ENCODE measurements around the gene MED13.
A peak's percentile ranks its signal among the peaks of the same experiment; 100 is the strongest.
"Not testable (repeated sequence)": the region's sequence is repeated elsewhere in the genome, so short reads cannot be mapped to it uniquely, and the experiment has no call there.

The MED13 gene

DNA sequence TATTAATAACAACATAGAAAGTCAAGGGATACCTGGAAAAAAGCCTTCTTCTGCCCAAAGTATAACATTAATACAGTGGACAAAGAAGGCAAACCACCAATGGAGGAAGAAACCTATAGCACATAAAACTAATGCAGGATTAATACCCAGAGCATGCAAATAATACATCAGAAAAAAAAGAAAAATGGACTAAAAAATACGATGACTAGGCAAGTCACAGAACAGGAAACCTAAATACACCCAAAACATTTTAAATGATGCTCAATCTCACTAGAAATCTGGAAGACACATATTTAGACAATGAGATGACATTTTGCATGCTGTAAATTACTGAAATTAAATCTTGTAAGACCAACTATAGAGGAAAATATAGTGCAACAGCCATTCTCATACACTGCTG is 55.9 kb downstream of the MED13 start:
- no peak for DNase-seq (ENCODE audit: low spot score)
- in situ Hi-C loops (cut with MboI; ENCODE audit: low pct_unique_long_range_greater_than_20kb, low sequenced_read_pairs, unreplicated experiment) = no loop called here
- TF ChIP-seq, protein P1, sequence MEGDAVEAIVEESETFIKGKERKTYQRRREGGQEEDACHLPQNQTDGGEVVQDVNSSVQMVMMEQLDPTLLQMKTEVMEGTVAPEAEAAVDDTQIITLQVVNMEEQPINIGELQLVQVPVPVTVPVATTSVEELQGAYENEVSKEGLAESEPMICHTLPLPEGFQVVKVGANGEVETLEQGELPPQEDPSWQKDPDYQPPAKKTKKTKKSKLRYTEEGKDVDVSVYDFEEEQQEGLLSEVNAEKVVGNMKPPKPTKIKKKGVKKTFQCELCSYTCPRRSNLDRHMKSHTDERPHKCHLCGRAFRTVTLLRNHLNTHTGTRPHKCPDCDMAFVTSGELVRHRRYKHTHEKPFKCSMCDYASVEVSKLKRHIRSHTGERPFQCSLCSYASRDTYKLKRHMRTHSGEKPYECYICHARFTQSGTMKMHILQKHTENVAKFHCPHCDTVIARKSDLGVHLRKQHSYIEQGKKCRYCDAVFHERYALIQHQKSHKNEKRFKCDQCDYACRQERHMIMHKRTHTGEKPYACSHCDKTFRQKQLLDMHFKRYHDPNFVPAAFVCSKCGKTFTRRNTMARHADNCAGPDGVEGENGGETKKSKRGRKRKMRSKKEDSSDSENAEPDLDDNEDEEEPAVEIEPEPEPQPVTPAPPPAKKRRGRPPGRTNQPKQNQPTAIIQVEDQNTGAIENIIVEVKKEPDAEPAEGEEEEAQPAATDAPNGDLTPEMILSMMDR (IDR thresholded peaks at IDR 0.05; ENCODE audit: extremely low read depth, insufficient read depth, missing control alignments) = no peak

DNA sequence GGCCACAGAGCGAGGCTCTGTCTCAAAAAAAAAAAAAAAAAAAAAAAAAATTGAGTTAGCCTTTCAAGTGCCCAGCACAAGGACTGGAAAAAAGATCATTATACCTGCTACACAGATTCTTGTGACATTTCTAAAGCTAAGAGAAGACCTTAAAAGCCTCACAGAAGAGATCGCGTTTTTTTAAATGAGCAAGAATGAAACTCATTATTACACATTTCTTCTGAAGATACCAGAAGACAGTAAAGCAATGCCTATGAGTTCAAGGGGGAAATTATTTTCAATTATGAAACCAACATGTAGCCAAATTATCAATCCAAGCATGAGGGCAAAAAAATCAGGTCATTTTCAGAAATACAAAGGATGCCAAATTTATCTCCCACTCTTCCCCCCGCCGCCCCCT is 56.8 kb downstream of the MED13 start:
- peak; percentile 17 for DNase-seq (ENCODE audit: low spot score)
- in situ Hi-C loops (cut with MboI; ENCODE audit: low pct_unique_long_range_greater_than_20kb, low sequenced_read_pairs, unreplicated experiment) = no loop called here
- TF ChIP-seq, protein P1 (IDR thresholded peaks at IDR 0.05; ENCODE audit: extremely low read depth, insufficient read depth, missing control alignments) = no peak

DNA sequence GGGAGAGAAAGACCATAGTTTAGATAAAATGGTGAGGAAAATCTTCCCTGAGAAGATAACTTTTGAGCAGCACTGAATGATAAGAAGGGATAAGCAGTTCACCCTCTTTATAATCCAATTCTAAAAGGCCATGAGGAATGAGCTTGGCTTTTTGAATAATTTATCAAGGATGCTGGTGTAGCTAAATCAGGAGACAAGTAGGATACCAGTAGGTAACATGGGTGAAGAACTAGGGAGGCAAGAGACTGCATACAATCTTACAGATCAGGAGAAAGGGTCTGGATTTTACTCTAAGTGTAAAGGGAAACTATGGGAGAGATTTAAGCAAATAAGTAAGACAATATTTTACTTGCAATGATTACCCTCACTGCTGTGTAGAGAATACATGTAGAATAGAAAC is 60.7 kb downstream of the MED13 start:
- DNase-seq (ENCODE audit: low spot score) = no peak
- TF ChIP-seq, protein P1 (IDR thresholded peaks at IDR 0.05; ENCODE audit: extremely low read depth, insufficient read depth, missing control alignments) = no peak
- in situ Hi-C loops (cut with MboI; ENCODE audit: low pct_unique_long_range_greater_than_20kb, low sequenced_read_pairs, unreplicated experiment) = no loop called here

DNA sequence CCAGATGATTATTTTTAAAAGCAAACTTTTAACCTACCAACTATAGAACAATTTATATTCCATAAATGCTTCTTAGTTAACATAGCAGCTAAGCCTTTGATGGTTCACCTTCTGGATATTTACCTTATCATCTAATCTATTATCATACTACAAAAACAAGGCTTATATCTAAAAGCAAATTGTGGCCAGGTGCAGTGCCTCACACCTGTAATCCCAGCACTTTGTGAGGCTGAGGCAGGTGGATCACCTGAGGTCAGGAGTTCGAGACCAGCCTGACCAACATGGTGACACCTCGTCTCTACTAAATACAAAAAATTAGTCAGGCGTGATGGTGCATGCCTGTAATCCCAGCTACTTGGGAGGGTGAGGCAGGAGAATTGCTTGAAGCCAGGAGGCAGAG is 61.9 kb downstream of the MED13 start:
- in situ Hi-C loops (cut with MboI; ENCODE audit: low pct_unique_long_range_greater_than_20kb, low sequenced_read_pairs, unreplicated experiment); DNase-seq (ENCODE audit: low spot score): not testable (repeated sequence)

DNA sequence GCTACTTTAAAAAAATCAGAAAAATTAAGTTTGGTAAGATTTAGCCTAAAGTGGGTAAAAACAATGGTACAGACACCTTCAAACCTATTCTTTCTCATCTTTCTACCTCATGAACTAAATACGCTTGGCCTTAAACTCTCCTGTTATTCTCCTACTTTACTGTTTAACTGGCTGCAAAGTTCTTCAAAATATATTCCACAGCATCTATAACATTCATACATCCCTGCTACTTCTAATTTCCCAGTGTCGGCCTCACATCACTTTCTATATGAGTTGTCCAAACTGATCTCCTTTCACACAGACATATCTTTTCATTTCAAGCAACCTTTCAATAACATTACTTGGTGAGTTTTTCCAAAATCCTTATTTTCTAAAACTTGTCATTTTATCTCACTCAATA is 64.0 kb downstream of the MED13 start:
- in situ Hi-C loops (cut with MboI; ENCODE audit: low pct_unique_long_range_greater_than_20kb, low sequenced_read_pairs, unreplicated experiment) = no loop called here
- no peak for DNase-seq (ENCODE audit: low spot score)
- TF ChIP-seq, protein P1 (IDR thresholded peaks at IDR 0.05; ENCODE audit: extremely low read depth, insufficient read depth, missing control alignments) = no peak

DNA sequence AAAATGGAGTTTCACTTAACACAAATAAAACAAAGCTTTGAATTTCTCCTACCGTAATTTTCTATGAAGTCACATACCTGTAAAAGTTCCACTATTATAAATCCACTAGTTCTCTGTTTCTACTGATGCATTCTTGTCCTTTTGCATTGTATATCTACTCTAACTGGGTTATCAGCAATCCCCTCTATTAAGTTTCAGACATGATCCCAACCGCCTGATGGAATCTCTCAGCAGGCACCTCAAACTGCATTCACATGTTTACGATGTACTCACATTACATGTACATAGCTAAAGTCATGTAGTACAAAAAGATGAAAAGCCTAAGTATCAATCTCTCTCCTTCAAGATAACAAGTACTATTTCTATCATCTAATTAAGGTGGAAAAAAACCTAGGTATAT is 64.9 kb downstream of the MED13 start:
- in situ Hi-C loops (cut with MboI; ENCODE audit: low pct_unique_long_range_greater_than_20kb, low sequenced_read_pairs, unreplicated experiment) = no loop called here
- no peak for DNase-seq (ENCODE audit: low spot score)

DNA sequence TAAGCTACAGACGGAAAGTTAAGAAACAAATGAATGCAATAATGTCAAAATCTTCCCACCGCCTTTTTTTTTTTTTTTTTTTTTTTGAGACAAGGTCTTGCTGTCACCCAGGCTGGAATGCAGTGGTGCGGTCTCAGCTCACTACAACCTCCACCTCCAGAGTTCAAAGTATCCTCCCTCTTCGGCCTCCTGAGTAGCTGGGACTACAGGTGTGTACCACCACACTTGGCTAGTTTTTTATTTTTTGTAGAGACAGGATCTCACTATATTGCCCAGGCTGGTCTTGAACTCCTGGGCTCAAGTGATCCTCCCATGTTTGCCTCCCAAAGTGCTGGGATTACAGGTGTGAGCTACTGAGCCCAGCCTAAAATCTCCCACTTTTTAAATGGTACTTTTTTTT is 66.5 kb downstream of the MED13 start:
- in situ Hi-C loops (cut with MboI; ENCODE audit: low pct_unique_long_range_greater_than_20kb, low sequenced_read_pairs, unreplicated experiment); DNase-seq (ENCODE audit: low spot score): not testable (repeated sequence)

More for the DNA sequence above, 64.9 kb downstream of the MED13 start:
- TF ChIP-seq, protein P1 (IDR thresholded peaks at IDR 0.05; ENCODE audit: extremely low read depth, insufficient read depth, missing control alignments) = no peak

DNA sequence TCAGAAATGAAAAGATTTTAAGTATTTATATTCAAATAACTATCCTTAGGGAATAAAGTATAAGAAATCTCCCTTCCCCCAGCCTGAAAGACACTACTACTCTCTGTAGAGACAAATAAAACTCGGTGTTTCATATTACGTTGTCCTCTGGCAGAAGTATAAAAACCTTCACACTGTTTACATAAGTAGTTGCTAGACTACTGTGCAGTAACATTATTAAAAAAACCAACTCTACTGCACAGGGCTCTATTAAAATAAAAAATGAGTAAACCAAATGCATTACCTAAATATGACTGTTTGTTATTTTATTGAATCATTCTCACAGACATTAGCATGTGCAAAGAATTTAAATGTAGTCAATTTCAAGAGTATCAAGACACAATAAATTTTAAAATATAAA is 67.4 kb downstream of the MED13 start:
- DNase-seq (ENCODE audit: low spot score) = no peak
- in situ Hi-C loops (cut with MboI; ENCODE audit: low pct_unique_long_range_greater_than_20kb, low sequenced_read_pairs, unreplicated experiment) = no loop called here
- TF ChIP-seq, protein P1 (IDR thresholded peaks at IDR 0.05; ENCODE audit: extremely low read depth, insufficient read depth, missing control alignments) = no peak
